ENCODE data around the gene CNPY1. TPM values are rescaled to one million over a fixed set of nuclear protein-coding genes. Genes with fewer than 3 reads are reported as not detected.

CNPY1 gene
- total and polyA plus RNA-seq, 8 donors: 0.18 TPM; not detected in 7

- Histone ChIP-seq H3K4me3 (no peak overlapping the region), H3K27me3 (peaks cover 4 to 94% (median 25%) of the 10 kb centered on the region in 3 donors), H3K36me3 (no peaks in the 10 kb centered on the region), H3K9me3 (no peaks in the 10 kb centered on the region), H3K4me1 (no peaks in the 10 kb centered on the region), H3K27ac (no peak overlapping the region)
- intact Hi-C loops (cut with DNase I; ENCODE audit: low total_unique reads): no loop called here
- TF ChIP-seq, protein P1, sequence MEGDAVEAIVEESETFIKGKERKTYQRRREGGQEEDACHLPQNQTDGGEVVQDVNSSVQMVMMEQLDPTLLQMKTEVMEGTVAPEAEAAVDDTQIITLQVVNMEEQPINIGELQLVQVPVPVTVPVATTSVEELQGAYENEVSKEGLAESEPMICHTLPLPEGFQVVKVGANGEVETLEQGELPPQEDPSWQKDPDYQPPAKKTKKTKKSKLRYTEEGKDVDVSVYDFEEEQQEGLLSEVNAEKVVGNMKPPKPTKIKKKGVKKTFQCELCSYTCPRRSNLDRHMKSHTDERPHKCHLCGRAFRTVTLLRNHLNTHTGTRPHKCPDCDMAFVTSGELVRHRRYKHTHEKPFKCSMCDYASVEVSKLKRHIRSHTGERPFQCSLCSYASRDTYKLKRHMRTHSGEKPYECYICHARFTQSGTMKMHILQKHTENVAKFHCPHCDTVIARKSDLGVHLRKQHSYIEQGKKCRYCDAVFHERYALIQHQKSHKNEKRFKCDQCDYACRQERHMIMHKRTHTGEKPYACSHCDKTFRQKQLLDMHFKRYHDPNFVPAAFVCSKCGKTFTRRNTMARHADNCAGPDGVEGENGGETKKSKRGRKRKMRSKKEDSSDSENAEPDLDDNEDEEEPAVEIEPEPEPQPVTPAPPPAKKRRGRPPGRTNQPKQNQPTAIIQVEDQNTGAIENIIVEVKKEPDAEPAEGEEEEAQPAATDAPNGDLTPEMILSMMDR (IDR thresholded peaks at IDR 0.05): no peak
- no peak for TF ChIP-seq POLR2AphosphoS5 (IDR thresholded peaks at IDR 0.05)
- no peak for TF ChIP-seq POLR2A (IDR thresholded peaks at IDR 0.05)
- TF ChIP-seq EP300 (IDR thresholded peaks at IDR 0.05): no peak
- 72 to 79% (median 77%) methylated on average over 9 of the region's 9 CpGs for WGBS, 5 donors
- DNase-seq: no peak
These were observed 28.9 kb downstream of the CNPY1 start for GRCh38 chr7:155517452-155517851.

GRCh38 chr7:155516466-155516865 lies 29.9 kb downstream of the CNPY1 start:
- H3K9me3 ChIP-seq: no peaks in the 10 kb centered on the region
- peaks cover 4 to 94% (median 35%) of the 10 kb centered on the region in 3 donors for H3K27me3 ChIP-seq
- no peaks in the 10 kb centered on the region for H3K4me1 ChIP-seq
- no peak overlapping the region for H3K27ac ChIP-seq
- no peak overlapping the region for H3K4me3 ChIP-seq
- DNase-seq: no peak
- TF ChIP-seq POLR2AphosphoS5 (IDR thresholded peaks at IDR 0.05): no peak
- TF ChIP-seq, protein P1 (IDR thresholded peaks at IDR 0.05): no peak
- intact Hi-C loops (cut with DNase I; ENCODE audit: low total_unique reads): no loop called here
- WGBS, 5 donors: 83 to 94% (median 86%) methylated on average over 7 to 12 of the region's 12 CpGs
- H3K36me3 ChIP-seq: no peaks in the 10 kb centered on the region

- H3K36me3 ChIP-seq: no peaks in the 10 kb centered on the region
- WGBS, 5 donors: 57 to 71% (median 69%) methylated on average over 11 of the region's 11 CpGs
- TF ChIP-seq, protein P1 (IDR thresholded peaks at IDR 0.05): no peak
- H3K27ac ChIP-seq: no peak overlapping the region
- H3K4me1 ChIP-seq: peaks cover 0 to 3% (median 0%) of the 10 kb centered on the region in 4 donors
- DNase-seq: no peak
- peaks cover 0 to 2% (median 0%) of the 10 kb centered on the region in 4 donors for H3K9me3 ChIP-seq
- H3K27me3 ChIP-seq: peaks cover 4 to 98% (median 46%) of the 10 kb centered on the region in 3 donors
- intact Hi-C loops (cut with DNase I; ENCODE audit: low total_unique reads): no loop called here
- no peak overlapping the region for H3K4me3 ChIP-seq
These were observed 31.0 kb downstream of the CNPY1 start for GRCh38 chr7:155515318-155515717.

DNA sequence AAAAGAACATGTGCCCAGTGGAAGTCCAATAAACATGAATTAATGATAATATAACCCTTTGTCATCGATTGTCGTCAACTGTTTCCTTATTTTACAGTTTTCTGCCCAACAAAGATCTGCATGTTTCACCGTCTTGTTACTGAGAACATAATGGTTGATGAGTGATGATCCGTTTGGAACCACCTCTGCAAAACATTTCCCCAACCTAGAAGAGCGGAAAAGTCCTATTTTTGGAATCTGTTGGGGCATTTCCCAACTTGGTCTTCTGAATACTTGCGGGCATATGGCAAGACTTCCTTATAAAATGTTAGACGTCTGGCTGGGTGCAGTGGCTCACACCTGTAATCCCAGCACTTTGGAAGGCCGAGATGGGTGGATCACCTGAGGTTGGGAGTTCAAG lies 32.1 kb downstream of the CNPY1 start:
- H3K36me3 ChIP-seq: no peaks in the 10 kb centered on the region
- WGBS, 5 donors: 80 to 87% (median 84%) methylated on average over 8 of the region's 8 CpGs
- no peak overlapping the region for H3K27ac ChIP-seq
- no peak overlapping the region for H3K4me3 ChIP-seq
- intact Hi-C loops (cut with DNase I; ENCODE audit: low total_unique reads): no loop called here
- TF ChIP-seq POLR2A (IDR thresholded peaks at IDR 0.05) (no peak), POLR2AphosphoS5 (IDR thresholded peaks at IDR 0.05) (no peak), EP300 (IDR thresholded peaks at IDR 0.05) (no peak)
- TF ChIP-seq, protein P1 (IDR thresholded peaks at IDR 0.05): no peak
- H3K4me1 ChIP-seq: peaks cover 0 to 13% (median 9%) of the 10 kb centered on the region in 4 donors
- peaks cover 12 to 100% (median 57%) of the 10 kb centered on the region in 3 donors for H3K27me3 ChIP-seq
- H3K9me3 ChIP-seq: peaks cover 0 to 11% (median 0%) of the 10 kb centered on the region in 4 donors
- no peak for DNase-seq

All from stomach (tissue), 9 donors.